ENCODE data around the gene ATP5F1B. TPM values are rescaled to one million over a fixed set of nuclear protein-coding genes. Genes with fewer than 3 reads are reported as not detected.

The ATP5F1B gene
- total and polyA plus RNA-seq, 9 of the 15 experiments (the other 6 are each of a cell fraction or from before 2014, with no cell fraction given) = 908 to 3,125 (median 1,482) TPM

GRCh38 chr12:56679883-56680575, 34.2 kb upstream of the ATP5F1B start:
- Histone ChIP-seq H3K27ac (ENCODE audit: extremely low read depth, low read depth, low read length) (peak overlapping the region; percentile 50; the same call in 2 of the 3 replicates), H3K4me3 (no peak overlapping the region), H3K27me3 (ENCODE audit: control insufficient read depth in 2 of 2, insufficient read depth in 2 of 2, low read length in 2 of 2) (no peaks in the 10 kb centered on the region), H3K9me3 (replicated peaks; ENCODE audit: control insufficient read depth, insufficient read depth, low read depth, low read length) (no peaks in the 10 kb centered on the region), H3K4me2 (ENCODE audit: insufficient read depth, low read length) (no peak overlapping the region), H2AFZ (ENCODE audit: low read depth, low read length) (no peak overlapping the region), H3K9ac (ENCODE audit: insufficient read depth in 1 of 2, low read depth in 2 of 2, low read length in 2 of 2) (0 out of 4 replicates have a peak overlapping the region, but pooled peaks of 1 of the 2 experiments have one; percentile 67), H3K36me3 (ENCODE audit: control insufficient read depth, insufficient read depth, low read length) (peaks cover 84% of the 10 kb centered on the region), H3K9me1 (ENCODE audit: control insufficient read depth, insufficient read depth, low read length) (no peaks in the 10 kb centered on the region), H4K20me1 (replicated peaks; ENCODE audit: control insufficient read depth, insufficient read depth, low read length) (peaks cover 53% of the 10 kb centered on the region), H3K79me2 (ENCODE audit: control insufficient read depth, insufficient read depth, low read length) (peaks cover 99% of the 10 kb centered on the region), H3K4me1 (replicated peaks in 1 of 2; ENCODE audit: control insufficient read depth in 2 of 2, insufficient read depth in 2 of 2, low read length in 2 of 2) (peaks cover 23 to 67% of the 10 kb centered on the region in 2 experiments; a peak in 4 of 5 replicates)
- FAIRE-seq = no peak
- POLR2A ChIA-PET = interaction anchor here (0.6 to 6.3 kb wide), 5 partner anchors 7 to 321 kb away, joined by 4 to 28 read pairs (median 18); partner anchors contain the start of genes NACA and PTGES3
- in situ Hi-C loops (cut with MboI) = no loop called here
- ATAC-seq = no peak
- no TSS peak for BruUV-seq (replicated peaks)
- no peak for DNase-seq (ENCODE audit: extremely low read depth in 1 of 4, low spot score in 3 of 4)
- intact Hi-C loops (cut with micrococcal nuclease) = no loop called here
- WGBS (ENCODE audit: insufficient coverage, low coverage, missing lambda C conversion rate) = 85% methylated on average over 11 of the region's 13 CpGs
- CTCF ChIA-PET (ENCODE audit: low intra/inter-chr PET ratio) = no interaction called here
- TF ChIP-seq CSDE1 (IDR thresholded peaks at IDR 0.05) = no peak
- TF ChIP-seq ZNF511 (CRISPR knock-in tag; IDR thresholded peaks at IDR 0.05) = 0 out of 2 replicates have a peak, but pooled peaks have one; percentile 29
- TF ChIP-seq NBN (IDR thresholded peaks at IDR 0.05; ENCODE audit: low read depth) = no peak
- no peak for TF ChIP-seq ZNF263 (CRISPR knock-in tag; IDR thresholded peaks at IDR 0.05; ENCODE audit: borderline replicate concordance)
- TF ChIP-seq BRF1 (IDR thresholded peaks at IDR 0.05; ENCODE audit: borderline replicate concordance, extremely low read depth, insufficient read length) = no peak
- TF ChIP-seq CCNT2 (IDR thresholded peaks at IDR 0.05; ENCODE audit: borderline replicate concordance, extremely low read depth, insufficient read length, low read depth, low read length) = no peak
- peak; percentile 37; the same call in 1 of the 2 replicates for TF ChIP-seq POLR2A (conservative IDR thresholded peaks at IDR 0.05)
- no peak for TF ChIP-seq CREBBP (IDR thresholded peaks at IDR 0.05; ENCODE audit: low read depth, low read length)
- no peak for TF ChIP-seq RHOXF2B (CRISPR knock-in tag; conservative IDR thresholded peaks at IDR 0.05)
- TF ChIP-seq ZNF764 (CRISPR knock-in tag; IDR thresholded peaks at IDR 0.05; ENCODE audit: low read depth) = no peak
- no peak for TF ChIP-seq SMARCE1 (IDR thresholded peaks at IDR 0.05)
- TF ChIP-seq HNRNPL (IDR thresholded peaks at IDR 0.05; ENCODE audit: low read depth, low read length) = no peak
- no peak for TF ChIP-seq ZNF586 (CRISPR knock-in tag; conservative IDR thresholded peaks at IDR 0.05)
- TF ChIP-seq GATAD2A (IDR thresholded peaks at IDR 0.05) = no peak
- TF ChIP-seq POLR2G (IDR thresholded peaks at IDR 0.05; ENCODE audit: low read depth, low read length) = no peak
- TF ChIP-seq FOXA3 (CRISPR knock-in tag; conservative IDR thresholded peaks at IDR 0.05 in 1 of 2, IDR thresholded peaks at IDR 0.05 in 1 of 2) = 0 out of 4 replicates have a peak, but pooled peaks of 1 of the 2 experiments have one; percentile 15
- TF ChIP-seq ZBTB2 (IDR thresholded peaks at IDR 0.05) = no peak
- TF ChIP-seq MCM7 (IDR thresholded peaks at IDR 0.05) = no peak
- no peak for TF ChIP-seq GTF2E2 (tag; IDR thresholded peaks at IDR 0.05)
- TF ChIP-seq, protein P1, sequence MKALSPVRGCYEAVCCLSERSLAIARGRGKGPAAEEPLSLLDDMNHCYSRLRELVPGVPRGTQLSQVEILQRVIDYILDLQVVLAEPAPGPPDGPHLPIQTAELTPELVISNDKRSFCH (CRISPR knock-in tag; IDR thresholded peaks at IDR 0.05) = no peak
- TF ChIP-seq, protein P1 (tag; IDR thresholded peaks at IDR 0.05) = no peak
- no peak for TF ChIP-seq DACH1 (IDR thresholded peaks at IDR 0.05; ENCODE audit: partially characterized antibody)
- no peak for TF ChIP-seq HLTF (IDR thresholded peaks at IDR 0.05)
- TF ChIP-seq TSC22D4 (tag; IDR thresholded peaks at IDR 0.05) = no peak
